ENCODE results near the gene PAOX.

The PAOX gene

GRCh38 chr10:133338080-133339071, 40.7 kb upstream of the PAOX start:
- Histone ChIP-seq H3K9me3 (ENCODE audit: control insufficient read depth in 2 of 2, low read length in 2 of 2) (no peaks in the 10 kb centered on the region), H3K4me1 (ENCODE audit: control insufficient read depth, insufficient read depth, low read length) (peaks cover 21% of the 10 kb centered on the region), H3K4me3 (ENCODE audit: low read length in 2 of 2) (no peak overlapping the region), H3K27ac (ENCODE audit: low read length) (no peak overlapping the region), H3K9ac (ENCODE audit: low read length in 2 of 2) (no peak overlapping the region), H3K27me3 (ENCODE audit: control insufficient read depth in 1 of 2, insufficient read depth in 2 of 2, low read length in 2 of 2) (peaks cover 46 to 54% of the 10 kb centered on the region in 2 donors), H3K36me3 (ENCODE audit: control insufficient read depth in 2 of 2, insufficient read depth in 2 of 2, low read length in 2 of 2) (no peaks in the 10 kb centered on the region)

- Histone ChIP-seq H3K27me3 (ENCODE audit: control insufficient read depth in 1 of 2, insufficient read depth in 2 of 2, low read length in 2 of 2) (peaks cover 39 to 49% of the 10 kb centered on the region in 2 donors), H3K4me3 (ENCODE audit: low read length in 2 of 2) (no peak overlapping the region), H3K36me3 (ENCODE audit: control insufficient read depth in 2 of 2, insufficient read depth in 2 of 2, low read length in 2 of 2) (no peaks in the 10 kb centered on the region)
Measured at GRCh38 chr10:133339708-133340380, 39.2 kb upstream of the PAOX start.

DNA sequence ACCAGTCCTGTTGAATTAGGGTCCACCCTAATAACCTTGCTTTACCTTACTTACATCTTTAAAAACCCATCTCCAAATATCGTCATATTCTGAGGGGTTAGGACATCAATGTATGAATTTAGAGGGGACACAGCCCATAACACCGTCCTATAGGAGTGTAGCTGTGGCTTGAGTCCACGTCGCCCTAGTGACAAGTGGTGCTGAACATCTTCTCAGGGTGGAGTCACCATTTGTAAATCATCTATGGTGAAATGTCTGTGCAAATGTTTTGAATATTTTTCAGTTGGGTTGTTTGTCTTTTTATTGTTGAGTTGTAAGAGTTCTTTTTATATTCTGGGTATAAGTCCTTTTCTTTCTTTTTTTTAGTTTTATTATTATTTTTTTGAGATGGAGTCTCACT, 37.1 kb upstream of the PAOX start:
- no peaks in the 10 kb centered on the region for H3K9me3 ChIP-seq (ENCODE audit: control insufficient read depth in 2 of 2, low read length in 2 of 2)
- H3K9ac ChIP-seq (ENCODE audit: low read length in 2 of 2), result no peak overlapping the region
- no peaks in the 10 kb centered on the region for H3K36me3 ChIP-seq (ENCODE audit: control insufficient read depth in 2 of 2, insufficient read depth in 2 of 2, low read length in 2 of 2)
- no peak overlapping the region for H3K4me3 ChIP-seq (ENCODE audit: low read length in 2 of 2)
- H3K4me1 ChIP-seq (ENCODE audit: control insufficient read depth, insufficient read depth, low read length), result no peaks in the 10 kb centered on the region
- H3K27me3 ChIP-seq (ENCODE audit: control insufficient read depth in 1 of 2, insufficient read depth in 2 of 2, low read length in 2 of 2), result peaks cover 18 to 41% of the 10 kb centered on the region in 2 donors
- H3K27ac ChIP-seq (ENCODE audit: low read length), result no peak overlapping the region

More at GRCh38 chr10:133339708-133340380, 39.2 kb upstream of the PAOX start:
- H3K4me1 ChIP-seq (ENCODE audit: control insufficient read depth, insufficient read depth, low read length), result peaks cover 18% of the 10 kb centered on the region
- H3K9me3 ChIP-seq (ENCODE audit: control insufficient read depth in 2 of 2, low read length in 2 of 2), result no peaks in the 10 kb centered on the region
- no peak overlapping the region for H3K27ac ChIP-seq (ENCODE audit: low read length)
- no peak overlapping the region for H3K9ac ChIP-seq (ENCODE audit: low read length in 2 of 2)

- Histone ChIP-seq H3K4me3 (ENCODE audit: low read length in 2 of 2) (no peak overlapping the region), H3K27ac (ENCODE audit: low read length) (no peak overlapping the region), H3K4me1 (ENCODE audit: control insufficient read depth, insufficient read depth, low read length) (no peaks in the 10 kb centered on the region), H3K9me3 (ENCODE audit: control insufficient read depth in 2 of 2, low read length in 2 of 2) (no peaks in the 10 kb centered on the region), H3K9ac (ENCODE audit: low read length in 2 of 2) (no peak overlapping the region), H3K36me3 (ENCODE audit: control insufficient read depth in 2 of 2, insufficient read depth in 2 of 2, low read length in 2 of 2) (no peaks in the 10 kb centered on the region), H3K27me3 (ENCODE audit: control insufficient read depth in 1 of 2, insufficient read depth in 2 of 2, low read length in 2 of 2) (peaks cover 11 to 33% of the 10 kb centered on the region in 2 donors)
Measured at GRCh38 chr10:133342942-133343341, 36.1 kb upstream of the PAOX start.

- Histone ChIP-seq H3K4me1 (ENCODE audit: control insufficient read depth, insufficient read depth, low read length) (no peaks in the 10 kb centered on the region), H3K36me3 (ENCODE audit: control insufficient read depth in 2 of 2, insufficient read depth in 2 of 2, low read length in 2 of 2) (no peaks in the 10 kb centered on the region), H3K4me3 (ENCODE audit: low read length in 2 of 2) (no peak overlapping the region), H3K9ac (ENCODE audit: low read length in 2 of 2) (no peak overlapping the region), H3K9me3 (ENCODE audit: control insufficient read depth in 2 of 2, low read length in 2 of 2) (no peaks in the 10 kb centered on the region), H3K27me3 (ENCODE audit: control insufficient read depth in 1 of 2, insufficient read depth in 2 of 2, low read length in 2 of 2) (peaks cover 14 to 30% of the 10 kb centered on the region in 2 donors), H3K27ac (ENCODE audit: low read length) (no peak overlapping the region)
Measured at GRCh38 chr10:133343558-133343957, 35.5 kb upstream of the PAOX start.

DNA sequence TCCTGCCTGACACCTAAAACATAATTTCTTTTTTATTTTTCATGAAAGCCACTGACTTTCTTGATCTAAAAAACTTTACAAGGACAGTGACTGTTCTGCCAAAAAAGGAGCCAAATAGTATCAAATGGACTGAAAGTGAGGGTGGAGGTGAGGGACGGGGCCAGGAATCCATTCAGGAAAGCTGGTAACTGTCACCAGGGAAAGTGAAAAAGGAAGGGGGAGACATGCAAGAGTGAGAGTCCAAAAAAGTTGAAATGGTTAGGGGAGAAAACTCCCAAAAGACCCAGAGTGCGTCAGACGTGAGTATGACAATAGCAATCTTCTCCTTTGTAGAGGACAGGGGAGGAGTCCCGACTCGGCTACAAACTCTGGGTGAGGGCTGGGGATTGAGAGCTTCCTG, 34.8 kb upstream of the PAOX start:
- Histone ChIP-seq H3K36me3 (ENCODE audit: control insufficient read depth in 2 of 2, insufficient read depth in 2 of 2, low read length in 2 of 2) (no peaks in the 10 kb centered on the region), H3K9ac (ENCODE audit: low read length in 2 of 2) (no peak overlapping the region), H3K27ac (ENCODE audit: low read length) (no peak overlapping the region), H3K27me3 (ENCODE audit: control insufficient read depth in 1 of 2, insufficient read depth in 2 of 2, low read length in 2 of 2) (peaks cover 13 to 25% of the 10 kb centered on the region in 2 donors), H3K4me3 (ENCODE audit: low read length in 2 of 2) (no peak overlapping the region), H3K9me3 (ENCODE audit: control insufficient read depth in 2 of 2, low read length in 2 of 2) (no peaks in the 10 kb centered on the region), H3K4me1 (ENCODE audit: control insufficient read depth, insufficient read depth, low read length) (no peaks in the 10 kb centered on the region)

- Histone ChIP-seq H3K27me3 (ENCODE audit: control insufficient read depth in 1 of 2, insufficient read depth in 2 of 2, low read length in 2 of 2) (peaks cover 8 to 17% of the 10 kb centered on the region in 2 donors), H3K9me3 (ENCODE audit: control insufficient read depth in 2 of 2, low read length in 2 of 2) (no peaks in the 10 kb centered on the region), H3K9ac (ENCODE audit: low read length in 2 of 2) (no peak overlapping the region), H3K4me1 (ENCODE audit: control insufficient read depth, insufficient read depth, low read length) (no peaks in the 10 kb centered on the region), H3K4me3 (ENCODE audit: low read length in 2 of 2) (no peak overlapping the region), H3K27ac (ENCODE audit: low read length) (no peak overlapping the region), H3K36me3 (ENCODE audit: control insufficient read depth in 2 of 2, insufficient read depth in 2 of 2, low read length in 2 of 2) (no peaks in the 10 kb centered on the region)
Measured at GRCh38 chr10:133346413-133346812, 32.6 kb upstream of the PAOX start.

DNA sequence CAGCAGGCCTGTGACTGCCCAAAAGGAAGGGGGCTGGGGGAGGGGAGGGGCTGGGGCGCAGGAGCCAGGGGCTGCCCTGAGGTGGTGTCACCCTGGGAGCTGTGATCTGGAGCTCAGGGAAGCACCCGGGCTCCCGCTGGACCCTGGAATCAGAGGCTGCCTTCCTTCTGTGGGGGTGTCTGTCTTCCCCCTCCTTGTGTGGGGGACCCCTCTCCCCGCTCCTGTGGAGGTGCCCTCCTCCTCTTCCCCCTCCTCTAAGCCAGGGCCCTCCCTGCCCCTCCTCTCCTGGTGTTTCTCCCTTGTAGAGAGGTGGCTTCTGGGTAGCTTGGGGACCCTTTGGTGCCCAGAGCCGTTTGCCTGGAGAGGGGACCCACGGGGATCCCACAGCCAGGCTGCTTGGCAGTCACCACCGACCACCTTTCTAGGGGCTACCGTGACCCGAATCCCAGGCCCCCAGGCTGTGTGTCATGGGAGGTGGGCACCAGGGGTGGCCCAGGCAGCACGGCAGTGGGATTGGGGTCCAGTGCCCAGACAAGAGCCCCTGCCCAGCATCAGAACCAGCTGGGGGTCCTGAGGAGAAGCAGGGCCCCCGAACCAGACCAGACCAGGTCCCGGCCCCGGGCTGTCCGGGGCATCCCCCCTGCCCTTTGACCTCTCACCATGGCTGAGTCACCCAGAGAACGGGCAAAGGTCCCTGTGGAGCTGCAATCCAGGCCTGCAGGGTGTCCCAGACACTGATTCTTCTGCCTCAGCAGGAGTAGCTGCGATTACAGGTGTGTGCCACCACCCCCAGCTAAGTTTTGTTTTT, 31.1 kb upstream of the PAOX start:
- Histone ChIP-seq H3K9me3 (ENCODE audit: control insufficient read depth in 2 of 2, low read length in 2 of 2) (no peaks in the 10 kb centered on the region), H3K36me3 (ENCODE audit: control insufficient read depth in 2 of 2, insufficient read depth in 2 of 2, low read length in 2 of 2) (no peaks in the 10 kb centered on the region), H3K4me1 (ENCODE audit: control insufficient read depth, insufficient read depth, low read length) (no peaks in the 10 kb centered on the region), H3K9ac (ENCODE audit: low read length in 2 of 2) (no peak overlapping the region), H3K27ac (ENCODE audit: low read length) (no peak overlapping the region), H3K27me3 (ENCODE audit: control insufficient read depth in 1 of 2, insufficient read depth in 2 of 2, low read length in 2 of 2) (peaks cover 11 to 17% of the 10 kb centered on the region in 2 donors), H3K4me3 (ENCODE audit: low read length in 2 of 2) (no peak overlapping the region)

DNA sequence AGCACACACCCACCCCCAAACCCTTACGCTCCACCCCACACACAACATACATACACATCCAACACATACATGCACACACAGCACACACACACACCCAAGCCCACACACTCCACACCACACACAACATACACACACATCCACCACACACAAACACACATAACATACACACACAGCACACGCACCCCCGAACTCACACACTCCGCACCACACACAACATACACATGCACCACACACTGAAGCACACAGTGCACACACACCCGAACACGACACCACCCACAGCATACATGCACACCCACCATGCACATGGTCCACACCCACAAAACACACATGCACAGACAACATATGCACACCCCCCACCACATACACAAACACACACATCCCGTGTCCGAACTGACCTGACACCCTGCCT, 29.9 kb upstream of the PAOX start:
- Histone ChIP-seq H3K9ac (ENCODE audit: low read length in 2 of 2) (no peak overlapping the region), H3K4me1 (ENCODE audit: control insufficient read depth, insufficient read depth, low read length) (no peaks in the 10 kb centered on the region), H3K27me3 (ENCODE audit: control insufficient read depth in 1 of 2, insufficient read depth in 2 of 2, low read length in 2 of 2) (peaks cover 14 to 15% of the 10 kb centered on the region in 2 donors), H3K27ac (ENCODE audit: low read length) (no peak overlapping the region), H3K9me3 (ENCODE audit: control insufficient read depth in 2 of 2, low read length in 2 of 2) (no peaks in the 10 kb centered on the region), H3K4me3 (ENCODE audit: low read length in 2 of 2) (no peak overlapping the region), H3K36me3 (ENCODE audit: control insufficient read depth in 2 of 2, insufficient read depth in 2 of 2, low read length in 2 of 2) (no peaks in the 10 kb centered on the region)

DNA sequence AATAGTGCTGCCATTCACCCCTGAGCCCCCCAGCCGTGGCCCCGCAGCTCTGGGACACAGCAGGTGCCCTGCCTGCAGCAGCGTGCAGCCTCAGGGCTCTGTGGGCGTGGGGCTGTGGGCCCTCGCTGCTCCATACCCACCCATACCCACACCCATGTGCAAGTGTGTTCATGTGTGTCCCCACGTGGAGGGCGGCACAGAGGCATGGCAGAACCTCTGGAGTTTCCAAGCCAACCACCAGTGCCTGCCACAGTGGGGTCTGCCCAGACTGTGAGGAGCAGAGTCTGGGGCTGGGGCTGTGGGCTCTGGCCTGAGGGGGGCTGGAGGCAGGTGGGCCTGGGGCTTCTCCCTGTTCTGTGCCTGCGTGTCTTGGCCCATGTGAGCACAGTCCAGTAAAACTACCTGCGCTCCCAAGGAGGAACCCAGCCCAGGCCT, 29.5 kb upstream of the PAOX start:
- Histone ChIP-seq H3K9me3 (ENCODE audit: control insufficient read depth in 2 of 2, low read length in 2 of 2) (no peaks in the 10 kb centered on the region), H3K4me1 (ENCODE audit: control insufficient read depth, insufficient read depth, low read length) (no peaks in the 10 kb centered on the region), H3K27me3 (ENCODE audit: control insufficient read depth in 1 of 2, insufficient read depth in 2 of 2, low read length in 2 of 2) (peaks cover 14 to 15% of the 10 kb centered on the region in 2 donors), H3K9ac (ENCODE audit: low read length in 2 of 2) (no peak overlapping the region), H3K27ac (ENCODE audit: low read length) (no peak overlapping the region), H3K4me3 (ENCODE audit: low read length in 2 of 2) (no peak overlapping the region), H3K36me3 (ENCODE audit: control insufficient read depth in 2 of 2, insufficient read depth in 2 of 2, low read length in 2 of 2) (no peaks in the 10 kb centered on the region)
